Fibroblast of villous mesenchyme (primary cell): Measurements from ENCODE around the gene EHBP1L1. TPM values are rescaled to one million over a fixed set of nuclear protein-coding genes. Genes with fewer than 3 reads are reported as not detected.
A peak's percentile ranks its signal among the peaks of the same experiment; 100 is the strongest.

Experiments
- DNase-seq: peaks from one replicate; pipeline ENCODE4 v3.0.0-alpha.2; 2010; ENCODE audit warnings: low read depth
- H3K4me3 ChIP-seq: 2 replicates; pipeline ENCODE4 v1.5.1; 2011; ENCODE audit warnings: low read depth, mild to moderate bottlenecking, low read length
- total RNA-seq: library from RNA; depleted of rRNA; stranded (reverse); fragments of >200 nt; gene quantifications from 2 replicates; pipeline ENCODE4 v1.2.3, GENCODE V29; 2012
- TF ChIP-seq, protein P1 (sequence below): IDR thresholded peaks from 2 replicates; pipeline ENCODE4 v1.5.1; 2012; ENCODE audit warnings: low read depth, mild to moderate bottlenecking, low read length; ENCODE audit not compliant: insufficient read depth

EHBP1L1 gene
- total RNA-seq, 1 donor: 33.7 TPM

GRCh38 chr11:65613091-65613928 is 37.5 kb downstream of the EHBP1L1 start:
- peak overlapping the region; percentile 89 for H3K4me3 ChIP-seq
- DNase-seq: no peak
- TF ChIP-seq, protein P1, sequence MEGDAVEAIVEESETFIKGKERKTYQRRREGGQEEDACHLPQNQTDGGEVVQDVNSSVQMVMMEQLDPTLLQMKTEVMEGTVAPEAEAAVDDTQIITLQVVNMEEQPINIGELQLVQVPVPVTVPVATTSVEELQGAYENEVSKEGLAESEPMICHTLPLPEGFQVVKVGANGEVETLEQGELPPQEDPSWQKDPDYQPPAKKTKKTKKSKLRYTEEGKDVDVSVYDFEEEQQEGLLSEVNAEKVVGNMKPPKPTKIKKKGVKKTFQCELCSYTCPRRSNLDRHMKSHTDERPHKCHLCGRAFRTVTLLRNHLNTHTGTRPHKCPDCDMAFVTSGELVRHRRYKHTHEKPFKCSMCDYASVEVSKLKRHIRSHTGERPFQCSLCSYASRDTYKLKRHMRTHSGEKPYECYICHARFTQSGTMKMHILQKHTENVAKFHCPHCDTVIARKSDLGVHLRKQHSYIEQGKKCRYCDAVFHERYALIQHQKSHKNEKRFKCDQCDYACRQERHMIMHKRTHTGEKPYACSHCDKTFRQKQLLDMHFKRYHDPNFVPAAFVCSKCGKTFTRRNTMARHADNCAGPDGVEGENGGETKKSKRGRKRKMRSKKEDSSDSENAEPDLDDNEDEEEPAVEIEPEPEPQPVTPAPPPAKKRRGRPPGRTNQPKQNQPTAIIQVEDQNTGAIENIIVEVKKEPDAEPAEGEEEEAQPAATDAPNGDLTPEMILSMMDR: no peak

DNA sequence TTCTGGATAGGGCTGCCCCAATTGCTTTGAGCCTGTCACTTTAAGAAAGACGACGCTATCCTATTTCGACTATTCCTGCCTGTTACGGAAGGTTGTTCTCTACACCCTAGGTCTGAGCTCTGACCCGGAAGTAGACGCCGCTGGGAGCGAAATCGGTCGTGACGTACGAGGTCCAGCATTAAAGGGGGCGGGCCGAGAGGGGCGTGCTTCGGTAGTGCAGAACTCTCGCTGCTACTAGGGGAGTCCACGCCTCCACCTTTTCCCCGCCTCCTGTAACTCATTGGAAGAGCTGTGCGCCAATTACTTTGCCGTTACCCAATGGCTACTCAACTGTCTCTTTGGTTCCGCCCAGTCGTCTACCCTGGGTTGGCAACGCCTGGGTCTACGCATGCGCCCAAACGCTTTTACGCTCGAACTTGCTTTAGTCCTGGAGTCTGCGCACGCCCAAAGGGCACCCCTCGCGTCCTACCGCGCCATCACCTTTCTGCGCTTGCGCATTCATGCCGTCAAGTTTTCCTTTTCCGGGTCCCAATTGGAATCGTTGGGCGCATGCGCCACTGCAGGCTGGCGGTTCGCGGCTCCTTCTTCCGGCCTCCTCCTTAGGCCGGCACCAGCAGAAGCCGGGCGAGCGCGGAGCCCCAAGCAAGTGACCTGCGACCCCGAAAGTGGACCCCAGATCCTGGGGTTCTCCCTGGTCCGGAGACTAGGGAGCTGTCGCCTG is 39.5 kb downstream of the EHBP1L1 start, which contains the start of gene PCNX3:
Gene PCNX3 (plus strand): TSS at position 548 of the 721 bp plus-strand sequence. CDS start 536 bp downstream, outside the sequence.
- peak within 1 kb of the TSS; percentile 92 for H3K4me3 ChIP-seq
- DNase-seq: peak; percentile 100
- TF ChIP-seq, protein P1: no peak

- TF ChIP-seq, protein P1: no peak
- peak; percentile 35 for DNase-seq
- H3K4me3 ChIP-seq: peak overlapping the region; percentile 92
These were observed 40.2 kb downstream of the EHBP1L1 start for GRCh38 chr11:65615950-65616574.

GRCh38 chr11:65616575-65617001 is 40.7 kb downstream of the EHBP1L1 start:
- H3K4me3 ChIP-seq: peak overlapping the region; percentile 92
- DNase-seq: peak; percentile 7
- TF ChIP-seq, protein P1: no peak

DNA sequence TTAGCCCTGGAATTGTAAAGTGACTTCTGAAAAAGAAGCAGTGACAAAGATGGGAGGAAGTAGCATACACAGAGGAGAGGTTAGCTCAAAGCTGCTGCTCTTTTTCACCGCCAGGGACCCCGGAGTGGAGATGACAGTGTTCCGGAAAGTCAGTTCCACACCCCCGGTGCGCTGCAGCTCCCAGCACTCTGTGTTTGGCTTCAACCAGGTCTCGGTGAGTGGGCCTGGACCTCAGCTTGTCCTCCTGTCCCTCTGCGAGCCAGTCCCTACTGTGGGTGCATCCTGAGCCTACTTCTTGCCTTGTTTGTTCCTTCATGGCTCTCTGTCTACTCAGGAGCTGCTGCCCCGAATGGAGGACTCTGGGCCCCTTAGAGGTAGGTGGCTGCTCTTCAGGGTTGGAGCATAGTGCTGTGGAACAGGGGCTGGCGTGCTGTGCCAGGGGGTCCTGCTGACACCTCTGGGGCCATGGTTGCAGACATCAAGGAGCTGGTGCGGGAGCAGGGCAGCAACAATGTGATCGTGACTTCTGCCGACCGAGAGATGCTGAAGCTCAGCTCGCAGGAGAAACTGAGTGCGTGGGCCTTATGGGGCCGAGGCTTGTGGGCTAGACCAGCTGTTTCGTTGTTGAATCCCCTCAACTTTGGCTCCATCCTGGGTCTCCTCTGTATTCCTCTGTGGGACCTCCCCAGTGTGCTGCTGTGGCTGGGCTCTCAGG is 41.4 kb downstream of the EHBP1L1 start:
- TF ChIP-seq, protein P1: no peak
- DNase-seq: no peak
- no peak overlapping the region for H3K4me3 ChIP-seq
